ENCODE results near the gene AKAP13. TPM values are rescaled to one million over a fixed set of nuclear protein-coding genes. Genes with fewer than 3 reads are reported as not detected.
A peak's percentile ranks its signal among the peaks of the same experiment; 100 is the strongest.

The AKAP13 gene
- total and polyA plus RNA-seq, 2 donors (not counting 1 experiment from before 2014, with no cell fraction given), result 73.8 to 358 TPM

DNA sequence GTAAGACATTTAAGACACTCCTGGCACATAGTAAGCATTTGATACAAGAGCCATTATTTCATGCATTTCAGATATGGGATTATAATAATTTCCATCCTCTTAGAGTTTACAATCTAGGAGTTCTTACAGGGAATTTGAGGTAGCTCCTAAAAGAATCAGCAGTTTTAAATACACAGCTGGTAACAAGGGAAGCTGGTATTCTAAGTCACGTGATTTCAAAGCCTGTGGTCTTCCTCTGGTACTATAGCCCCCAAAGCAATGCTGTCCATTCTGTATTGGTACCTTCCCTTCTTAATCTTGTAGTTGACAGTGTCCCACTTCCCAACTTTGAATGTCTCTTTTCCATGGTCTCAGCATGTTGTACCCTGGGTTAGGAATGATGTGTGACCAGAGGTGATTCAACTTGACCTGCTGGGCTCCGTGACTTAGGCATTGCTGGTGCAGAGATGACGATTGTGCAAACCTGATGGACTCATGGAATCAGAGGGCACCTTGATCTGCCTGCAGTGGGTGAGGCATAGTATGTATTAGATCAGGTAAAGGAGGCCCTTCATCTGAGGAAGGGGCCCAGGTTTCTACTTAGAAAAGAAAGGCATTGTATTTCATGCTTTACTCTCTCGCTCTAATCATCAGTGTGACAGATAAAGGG, 122.9 kb downstream of the AKAP13 start:
- H3K27me3 Mint-ChIP-seq, result no peaks in the 10 kb centered on the region
- peaks cover 53% of the 10 kb centered on the region for H3K4me1 Mint-ChIP-seq
- intact Hi-C loops (cut with micrococcal nuclease), result no loop called here
- DNase-seq (no peak), ATAC-seq (ENCODE audit: low read depth) (no peak)
- Histone ChIP-seq H3K79me2 (ENCODE audit: control insufficient read depth, insufficient read depth, low read length) (peaks cover 90% of the 10 kb centered on the region), H3K9me3 (ENCODE audit: control extremely low read depth in 1 of 3, control insufficient read depth in 2 of 3, insufficient read depth in 1 of 3, low read length in 2 of 3) (no peaks in the 10 kb centered on the region), H3K4me3 (ENCODE audit: control extremely low read depth in 1 of 5, extremely low read depth in 1 of 5, insufficient read depth in 1 of 5, low read depth in 2 of 5, low read length in 4 of 5) (no peak overlapping the region), H3K36me3 (replicated peaks in 1 of 2; ENCODE audit: control extremely low read depth in 1 of 2, control insufficient read depth in 1 of 2, extremely low read depth in 1 of 2, insufficient read depth in 2 of 2, low read length in 1 of 2) (peaks cover 2 to 6% of the 10 kb centered on the region in 2 experiments), H3K27me3 (replicated peaks in 1 of 4; ENCODE audit: control extremely low read depth in 1 of 4, control insufficient read depth in 3 of 4, insufficient read depth in 4 of 4, low read length in 3 of 4) (no peaks in the 10 kb centered on the region), H3K4me2 (replicated peaks; ENCODE audit: low read depth, low read length, poor library complexity, severe bottlenecking) (no peak overlapping the region), H3K27ac (ENCODE audit: low read length in 2 of 2) (peak overlapping the region in 1 of 2 donors; percentile 28), H3K9ac (ENCODE audit: low read length) (no peak overlapping the region), H3K4me1 (ENCODE audit: control insufficient read depth in 2 of 2, insufficient read depth in 2 of 2, low read length in 2 of 2) (peaks cover 18 to 30% of the 10 kb centered on the region in 2 donors), H2AFZ (ENCODE audit: insufficient read depth, low read depth, low read length, poor library complexity, severe bottlenecking) (no peak overlapping the region), H4K20me1 (ENCODE audit: control insufficient read depth, insufficient read depth, low read length, poor library complexity, severe bottlenecking) (peaks cover 88% of the 10 kb centered on the region)
- H3K9me3 Mint-ChIP-seq (ENCODE audit: insufficient read depth), result no peaks in the 10 kb centered on the region
- ChIA-PET POLR2A (no interaction called here), CTCF (interaction anchor here (1.3 to 5.0 kb wide), 8 partner anchors 9 to 210 kb away, joined by 3 to 56 read pairs (median 21); no protein-coding TSS in a partner anchor)
- 94% methylated on average over 3 of the region's 4 CpGs for WGBS (ENCODE audit: insufficient coverage)
- peak overlapping the region; percentile 69 for H3K27ac Mint-ChIP-seq
- H3K4me3 Mint-ChIP-seq, result no peak overlapping the region
- TF ChIP-seq EZH2 (IDR thresholded peaks at IDR 0.05; ENCODE audit: borderline replicate concordance, insufficient read depth, low read depth, low read length, poor library complexity, severe bottlenecking), result no peak
- TF ChIP-seq, protein P1, sequence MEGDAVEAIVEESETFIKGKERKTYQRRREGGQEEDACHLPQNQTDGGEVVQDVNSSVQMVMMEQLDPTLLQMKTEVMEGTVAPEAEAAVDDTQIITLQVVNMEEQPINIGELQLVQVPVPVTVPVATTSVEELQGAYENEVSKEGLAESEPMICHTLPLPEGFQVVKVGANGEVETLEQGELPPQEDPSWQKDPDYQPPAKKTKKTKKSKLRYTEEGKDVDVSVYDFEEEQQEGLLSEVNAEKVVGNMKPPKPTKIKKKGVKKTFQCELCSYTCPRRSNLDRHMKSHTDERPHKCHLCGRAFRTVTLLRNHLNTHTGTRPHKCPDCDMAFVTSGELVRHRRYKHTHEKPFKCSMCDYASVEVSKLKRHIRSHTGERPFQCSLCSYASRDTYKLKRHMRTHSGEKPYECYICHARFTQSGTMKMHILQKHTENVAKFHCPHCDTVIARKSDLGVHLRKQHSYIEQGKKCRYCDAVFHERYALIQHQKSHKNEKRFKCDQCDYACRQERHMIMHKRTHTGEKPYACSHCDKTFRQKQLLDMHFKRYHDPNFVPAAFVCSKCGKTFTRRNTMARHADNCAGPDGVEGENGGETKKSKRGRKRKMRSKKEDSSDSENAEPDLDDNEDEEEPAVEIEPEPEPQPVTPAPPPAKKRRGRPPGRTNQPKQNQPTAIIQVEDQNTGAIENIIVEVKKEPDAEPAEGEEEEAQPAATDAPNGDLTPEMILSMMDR (IDR thresholded peaks at IDR 0.05), result no peak

Measured in B cell (primary cell).